ENCODE data around the gene ULK4. TPM values are rescaled to one million over a fixed set of nuclear protein-coding genes. Genes with fewer than 3 reads are reported as not detected.

Gene ULK4
- total RNA-seq, 4 donors from 2014 or later, result 2.0 to 3.0 (median 2.3) TPM

- no peaks in the 10 kb centered on the region for H3K4me1 ChIP-seq
- in situ Hi-C loops (cut with MboI; ENCODE audit: low sequenced_read_pairs in 4 of 4), result no loop called here
- no peak for TF ChIP-seq POLR2A (IDR thresholded peaks at IDR 0.05)
- TF ChIP-seq CTCF (IDR thresholded peaks at IDR 0.05 in 4 of 5, conservative IDR thresholded peaks at IDR 0.05 in 1 of 5), result no peak
- no peak for ATAC-seq
- H3K9me3 ChIP-seq, result no peaks in the 10 kb centered on the region
- H3K4me3 ChIP-seq, result no peak overlapping the region
- no peaks in the 10 kb centered on the region for H3K36me3 ChIP-seq
- H3K27me3 ChIP-seq, result no peaks in the 10 kb centered on the region
- DNase-seq, result no peak
- no peak overlapping the region for H3K27ac ChIP-seq
- intact Hi-C loops (cut with DNase I; ENCODE audit: low total_unique reads), result no loop called here
Observed at GRCh38 chr3:41418961-41419691, 542.8 kb downstream of the ULK4 start.

GRCh38 chr3:41417574-41417973, 544.3 kb downstream of the ULK4 start:
- H3K27me3 ChIP-seq, result no peaks in the 10 kb centered on the region
- H3K9me3 ChIP-seq, result no peaks in the 10 kb centered on the region
- ATAC-seq, result no peak
- intact Hi-C loops (cut with DNase I; ENCODE audit: low total_unique reads), result no loop called here
- H3K36me3 ChIP-seq, result no peaks in the 10 kb centered on the region
- no peaks in the 10 kb centered on the region for H3K4me1 ChIP-seq
- TF ChIP-seq CTCF (IDR thresholded peaks at IDR 0.05 in 4 of 5, conservative IDR thresholded peaks at IDR 0.05 in 1 of 5) (no peak), POLR2A (IDR thresholded peaks at IDR 0.05) (no peak)
- no peak overlapping the region for H3K27ac ChIP-seq
- no peak for DNase-seq
- in situ Hi-C loops (cut with MboI; ENCODE audit: low sequenced_read_pairs in 4 of 4), result no loop called here
- no peak overlapping the region for H3K4me3 ChIP-seq

- no peak overlapping the region for H3K4me3 ChIP-seq
Observed at GRCh38 chr3:41411065-41411464, 550.8 kb downstream of the ULK4 start.

GRCh38 chr3:41405466-41405865, 556.4 kb downstream of the ULK4 start:
- Histone ChIP-seq H3K4me3 (no peak overlapping the region), H3K36me3 (no peaks in the 10 kb centered on the region), H3K27me3 (no peaks in the 10 kb centered on the region), H3K27ac (no peak overlapping the region), H3K9me3 (no peaks in the 10 kb centered on the region), H3K4me1 (no peaks in the 10 kb centered on the region)
- no peak for DNase-seq
- intact Hi-C loops (cut with DNase I; ENCODE audit: low total_unique reads) (no loop called here), in situ Hi-C loops (cut with MboI; ENCODE audit: low sequenced_read_pairs in 4 of 4) (no loop called here)
- ATAC-seq, result no peak
- TF ChIP-seq CTCF (IDR thresholded peaks at IDR 0.05 in 4 of 5, conservative IDR thresholded peaks at IDR 0.05 in 1 of 5) (no peak), POLR2A (IDR thresholded peaks at IDR 0.05) (no peak)

More at GRCh38 chr3:41411065-41411464, 550.8 kb downstream of the ULK4 start:
- Histone ChIP-seq H3K27me3 (no peaks in the 10 kb centered on the region), H3K27ac (no peak overlapping the region), H3K36me3 (no peaks in the 10 kb centered on the region), H3K9me3 (no peaks in the 10 kb centered on the region), H3K4me1 (no peaks in the 10 kb centered on the region)
- DNase-seq, result no peak
- in situ Hi-C loops (cut with MboI; ENCODE audit: low sequenced_read_pairs in 4 of 4), result no loop called here
- no peak for TF ChIP-seq CTCF (IDR thresholded peaks at IDR 0.05 in 4 of 5, conservative IDR thresholded peaks at IDR 0.05 in 1 of 5)
- no peak for TF ChIP-seq POLR2A (IDR thresholded peaks at IDR 0.05)
- ATAC-seq, result no peak
- intact Hi-C loops (cut with DNase I; ENCODE audit: low total_unique reads), result no loop called here

GRCh38 chr3:41404582-41404981, 557.3 kb downstream of the ULK4 start:
- ATAC-seq, result no peak
- no peaks in the 10 kb centered on the region for H3K27me3 ChIP-seq
- intact Hi-C loops (cut with DNase I; ENCODE audit: low total_unique reads), result no loop called here
- no peak overlapping the region for H3K27ac ChIP-seq
- H3K36me3 ChIP-seq, result no peaks in the 10 kb centered on the region
- H3K9me3 ChIP-seq, result no peaks in the 10 kb centered on the region
- no peaks in the 10 kb centered on the region for H3K4me1 ChIP-seq
- H3K4me3 ChIP-seq, result no peak overlapping the region
- no peak for DNase-seq
- in situ Hi-C loops (cut with MboI; ENCODE audit: low sequenced_read_pairs in 4 of 4), result no loop called here
- TF ChIP-seq CTCF (IDR thresholded peaks at IDR 0.05 in 4 of 5, conservative IDR thresholded peaks at IDR 0.05 in 1 of 5) (no peak), POLR2A (IDR thresholded peaks at IDR 0.05) (no peak)

All from gastrocnemius medialis (tissue), 4 donors.